Cardiac muscle cell (in vitro differentiated cells and primary cell): ENCODE data around the gene CA10. TPM values are rescaled to one million over a fixed set of nuclear protein-coding genes. Genes with fewer than 3 reads are reported as not detected.

Experiments
- DNase-seq, 2 donors: peaks; one replicate each; pipeline versions ENCODE4 v3.0.0 to v3.0.0-alpha.2; 2010 to 2017; ENCODE audit warnings: low read depth in 1 of 2, low spot score in 1 of 2
- H3K27ac ChIP-seq: fragments of 200-600 bp; sonication (generic); 2 replicates; pipeline ENCODE4 v1.5.1; 2016
- H3K27me3 ChIP-seq: fragments of 200-600 bp; sonication (generic); 2 replicates; pipeline ENCODE4 v1.6.0; 2016; ENCODE audit warnings: control low read depth
- H3K36me3 ChIP-seq: fragments of 200-600 bp; sonication (generic); 2 replicates; pipeline ENCODE4 v1.5.1; 2016; ENCODE audit warnings: control low read depth
- H3K4me1 ChIP-seq: fragments of 200-600 bp; sonication (generic); 2 replicates; pipeline ENCODE4 v1.8.1; 2017; ENCODE audit warnings: low read depth, mild to moderate bottlenecking, mixed run types
- H3K4me3 ChIP-seq: fragments of 200-600 bp; sonication (generic); 2 replicates; pipeline ENCODE4 v1.5.1; 2016; ENCODE audit warnings: mild to moderate bottlenecking
- H3K9me3 ChIP-seq: fragments of 200-600 bp; sonication (generic); 2 replicates; pipeline ENCODE4 v1.5.1; 2017; ENCODE audit warnings: low read depth, mild to moderate bottlenecking, control low read depth
- polyA plus RNA-seq: library from polyadenylated mRNA; unstranded; fragments of >200 nt; fragmentation: Nextera tagmentation; extraction: Ambion mirVana; gene quantifications from 2 replicates; pipeline ENCODE4 v1.2.1, GENCODE V29; 2016
- total RNA-seq: library from RNA; depleted of rRNA; stranded (reverse); fragments of >200 nt; gene quantifications from 2 replicates; pipeline ENCODE4 v1.2.3, GENCODE V29; 2016
- TF ChIP-seq, protein P1 (sequence below): IDR thresholded peaks from 2 replicates; pipeline ENCODE4 v1.5.1; 2012; ENCODE audit warnings: low read depth, mild to moderate bottlenecking, low read length

The CA10 gene
- total and polyA plus RNA-seq, 2 experiments from 2014 or later, result not detected

DNA sequence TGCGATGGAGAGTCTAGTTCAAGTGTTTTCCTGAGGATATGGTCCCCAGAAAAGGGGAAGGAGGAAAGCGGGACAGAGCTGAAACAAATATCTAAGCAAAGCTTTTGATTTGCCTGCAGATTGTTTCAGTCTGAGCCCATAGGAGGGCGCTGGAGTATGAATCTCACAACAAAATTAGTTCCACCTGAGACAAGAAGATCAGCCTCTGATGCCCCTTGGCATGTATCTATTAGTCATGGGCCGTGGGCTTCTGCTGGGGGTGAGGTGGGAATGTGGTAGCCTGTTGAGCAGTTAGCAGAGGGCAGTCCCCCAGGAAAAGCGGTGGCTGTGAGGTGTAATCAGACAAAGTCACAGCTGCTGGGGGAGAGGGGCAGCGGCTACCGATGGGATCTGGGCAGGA is 446.9 kb downstream of the CA10 start:
- DNase-seq, result no peak
- no peaks in the 10 kb centered on the region for H3K4me1 ChIP-seq
- no peaks in the 10 kb centered on the region for H3K27me3 ChIP-seq
- no peak overlapping the region for H3K27ac ChIP-seq
- TF ChIP-seq, protein P1, sequence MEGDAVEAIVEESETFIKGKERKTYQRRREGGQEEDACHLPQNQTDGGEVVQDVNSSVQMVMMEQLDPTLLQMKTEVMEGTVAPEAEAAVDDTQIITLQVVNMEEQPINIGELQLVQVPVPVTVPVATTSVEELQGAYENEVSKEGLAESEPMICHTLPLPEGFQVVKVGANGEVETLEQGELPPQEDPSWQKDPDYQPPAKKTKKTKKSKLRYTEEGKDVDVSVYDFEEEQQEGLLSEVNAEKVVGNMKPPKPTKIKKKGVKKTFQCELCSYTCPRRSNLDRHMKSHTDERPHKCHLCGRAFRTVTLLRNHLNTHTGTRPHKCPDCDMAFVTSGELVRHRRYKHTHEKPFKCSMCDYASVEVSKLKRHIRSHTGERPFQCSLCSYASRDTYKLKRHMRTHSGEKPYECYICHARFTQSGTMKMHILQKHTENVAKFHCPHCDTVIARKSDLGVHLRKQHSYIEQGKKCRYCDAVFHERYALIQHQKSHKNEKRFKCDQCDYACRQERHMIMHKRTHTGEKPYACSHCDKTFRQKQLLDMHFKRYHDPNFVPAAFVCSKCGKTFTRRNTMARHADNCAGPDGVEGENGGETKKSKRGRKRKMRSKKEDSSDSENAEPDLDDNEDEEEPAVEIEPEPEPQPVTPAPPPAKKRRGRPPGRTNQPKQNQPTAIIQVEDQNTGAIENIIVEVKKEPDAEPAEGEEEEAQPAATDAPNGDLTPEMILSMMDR, result no peak
- no peaks in the 10 kb centered on the region for H3K9me3 ChIP-seq
- H3K36me3 ChIP-seq, result no peaks in the 10 kb centered on the region
- no peak overlapping the region for H3K4me3 ChIP-seq

DNA sequence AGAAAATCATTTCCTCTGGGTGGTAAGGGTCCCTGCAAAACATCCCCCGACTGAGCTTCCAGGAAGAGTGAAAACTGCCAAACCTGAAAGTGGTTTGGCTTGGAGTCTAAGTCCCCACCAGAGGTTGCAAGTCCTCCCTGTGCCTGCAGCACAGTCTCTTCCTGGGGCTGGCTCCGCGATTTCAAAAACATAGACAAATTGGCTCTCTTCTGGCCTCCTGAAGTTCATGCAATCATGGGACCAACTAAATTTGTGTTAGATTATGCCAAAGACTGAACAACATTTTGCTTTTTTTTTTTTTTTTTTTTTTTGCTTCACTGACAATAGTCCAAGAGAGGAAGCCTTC is 447.9 kb downstream of the CA10 start:
- TF ChIP-seq, protein P1, result no peak
- DNase-seq, result no peak
- no peaks in the 10 kb centered on the region for H3K4me1 ChIP-seq
- H3K27me3 ChIP-seq, result no peaks in the 10 kb centered on the region
- H3K27ac ChIP-seq, result no peak overlapping the region
- H3K4me3 ChIP-seq, result no peak overlapping the region
- no peaks in the 10 kb centered on the region for H3K36me3 ChIP-seq
- H3K9me3 ChIP-seq, result no peaks in the 10 kb centered on the region

DNA sequence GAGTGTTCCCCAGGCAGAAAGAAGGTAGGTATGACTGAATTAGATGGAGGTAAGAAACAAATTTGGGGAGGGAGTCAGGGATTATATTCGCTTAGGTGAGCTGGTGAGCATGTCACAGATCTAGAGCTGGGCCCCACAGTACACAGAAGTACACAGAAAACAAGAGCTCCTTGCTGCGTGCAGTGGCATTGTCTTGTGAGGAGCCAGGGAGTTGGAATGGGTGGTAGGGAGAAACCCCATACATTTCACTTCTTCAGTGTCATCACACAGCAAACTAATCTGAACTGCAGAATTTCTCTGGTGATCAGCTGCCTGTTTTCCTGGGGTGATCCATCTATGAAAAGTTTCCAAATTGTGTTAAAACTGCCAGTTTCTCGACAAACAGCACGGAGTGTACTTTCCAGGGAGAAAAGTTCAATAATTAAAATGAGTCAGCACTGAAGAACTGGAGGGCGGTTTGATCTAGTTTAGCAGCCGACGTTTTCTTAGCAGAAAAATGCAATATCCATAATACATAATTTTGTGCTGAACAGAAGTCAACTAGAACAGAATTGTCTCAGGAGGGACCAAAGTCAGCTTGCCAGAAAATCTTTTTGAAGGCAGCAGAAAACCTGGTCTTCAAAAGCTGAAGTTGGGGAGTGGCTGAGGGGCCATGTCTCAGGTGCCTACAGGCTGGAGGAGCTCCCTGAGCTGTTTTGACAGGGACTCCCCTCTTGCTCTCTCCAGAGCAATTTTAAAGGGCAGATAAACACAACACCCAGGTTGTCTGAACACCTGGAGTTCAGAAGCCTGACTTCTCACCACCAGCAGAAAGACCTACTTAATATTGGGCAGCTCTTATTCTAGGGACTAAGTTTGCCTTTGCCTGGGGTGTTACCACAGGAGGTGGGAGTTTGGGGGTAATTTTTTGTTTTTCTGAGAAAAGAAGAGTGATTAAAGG is 448.6 kb downstream of the CA10 start:
- Histone ChIP-seq H3K27me3 (no peaks in the 10 kb centered on the region), H3K4me1 (no peaks in the 10 kb centered on the region), H3K9me3 (no peaks in the 10 kb centered on the region), H3K36me3 (no peaks in the 10 kb centered on the region), H3K27ac (no peak overlapping the region), H3K4me3 (no peak overlapping the region)
- no peak for DNase-seq
- TF ChIP-seq, protein P1, result no peak

DNA sequence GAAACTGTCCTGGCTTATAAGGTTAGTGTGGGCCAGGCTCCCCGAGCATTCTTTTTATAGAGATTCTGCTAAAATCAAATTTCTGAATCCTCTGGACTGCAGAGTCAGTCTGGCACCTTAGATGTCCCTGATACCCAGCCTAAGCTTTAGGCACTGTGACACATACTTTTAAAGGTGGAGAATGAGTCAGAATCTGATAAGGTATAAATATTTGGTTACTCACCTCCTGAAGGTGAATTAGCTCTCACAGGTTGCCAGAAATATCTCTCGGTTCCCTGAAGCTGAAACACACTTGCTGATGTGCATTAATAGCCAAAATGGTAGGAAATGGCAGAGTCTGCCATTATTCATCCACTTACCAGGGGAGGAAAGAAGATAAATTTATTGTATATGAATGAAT is 451.3 kb downstream of the CA10 start:
- no peaks in the 10 kb centered on the region for H3K36me3 ChIP-seq
- H3K27ac ChIP-seq, result no peak overlapping the region
- no peaks in the 10 kb centered on the region for H3K27me3 ChIP-seq
- no peaks in the 10 kb centered on the region for H3K4me1 ChIP-seq
- no peak for DNase-seq
- H3K4me3 ChIP-seq, result no peak overlapping the region
- no peaks in the 10 kb centered on the region for H3K9me3 ChIP-seq
- TF ChIP-seq, protein P1, result no peak

DNA sequence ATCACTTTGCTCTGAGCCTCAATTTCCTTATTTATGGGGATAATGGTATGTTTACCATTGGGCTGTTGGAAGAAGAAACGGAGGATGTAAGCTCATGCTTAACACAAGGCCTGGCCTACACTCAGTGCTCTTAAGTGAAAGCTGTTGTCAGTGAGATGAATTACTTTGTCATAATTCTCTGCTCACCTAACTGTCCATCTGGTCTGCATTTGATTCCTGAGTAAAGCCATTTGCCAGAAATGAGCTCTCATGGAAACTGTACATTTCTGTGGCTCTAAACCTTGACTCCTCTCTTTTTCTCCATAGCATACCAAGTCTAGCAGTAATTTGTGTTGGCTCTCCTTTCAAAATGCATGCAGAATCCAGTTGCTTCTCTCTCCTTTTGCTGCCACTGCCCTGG is 452.4 kb downstream of the CA10 start:
- TF ChIP-seq, protein P1, result no peak

More for the DNA sequence above, 452.4 kb downstream of the CA10 start:
- Histone ChIP-seq H3K27me3 (no peaks in the 10 kb centered on the region), H3K4me1 (no peaks in the 10 kb centered on the region), H3K27ac (no peak overlapping the region), H3K4me3 (no peak overlapping the region), H3K9me3 (no peaks in the 10 kb centered on the region), H3K36me3 (no peaks in the 10 kb centered on the region)
- DNase-seq, result no peak
